Amniotic stem cell (primary cell): ENCODE data around the gene ZFAND3.
"Not testable (repeated sequence)": the region's sequence is repeated elsewhere in the genome, so short reads cannot be mapped to it uniquely, and the experiment has no call there.

ENCODE experiments used
- DNase-seq: peaks from one replicate; lab custom pipeline; 2025; lab: John Stamatoyannopoulos, UW

Gene ZFAND3

DNA sequence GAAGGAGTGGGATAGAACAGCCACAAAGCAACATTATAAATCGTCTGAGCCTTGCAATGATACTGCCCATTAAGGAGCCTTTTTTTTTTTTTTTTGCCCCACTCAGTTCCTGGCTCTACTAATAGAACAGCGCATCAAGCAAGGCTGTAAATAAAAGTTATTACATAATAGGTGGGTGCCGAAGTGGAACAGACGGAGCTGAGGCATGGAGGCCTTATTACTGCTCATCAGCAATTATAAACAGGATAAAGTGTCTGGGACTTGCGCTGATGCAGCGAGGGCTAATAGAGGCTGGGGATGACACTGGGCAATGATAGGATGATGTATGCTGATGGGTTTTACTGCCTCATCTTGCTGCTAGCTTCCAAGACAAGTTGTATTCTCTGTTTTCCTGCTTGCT is 272.1 kb downstream of the ZFAND3 start:
- DNase-seq = no peak

DNA sequence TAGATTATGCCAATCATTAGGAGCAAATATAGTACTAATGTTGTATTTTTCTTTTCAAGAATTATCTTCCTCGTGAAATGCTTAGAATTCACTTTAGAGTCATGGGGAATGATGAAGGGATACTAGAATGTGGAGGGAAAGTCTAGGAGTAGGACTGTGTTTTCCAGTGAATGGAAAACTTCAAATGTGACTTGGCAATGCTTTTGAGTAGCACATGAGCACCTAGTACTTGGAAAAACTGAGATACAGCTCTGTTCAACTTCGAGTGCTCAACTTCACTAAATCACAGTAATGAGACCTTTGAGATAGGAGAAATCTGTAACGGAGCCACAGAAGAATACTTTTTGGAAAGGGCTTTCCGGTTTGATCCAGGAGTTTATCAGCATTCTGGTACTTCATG is 272.9 kb downstream of the ZFAND3 start:
- no peak for DNase-seq

DNA sequence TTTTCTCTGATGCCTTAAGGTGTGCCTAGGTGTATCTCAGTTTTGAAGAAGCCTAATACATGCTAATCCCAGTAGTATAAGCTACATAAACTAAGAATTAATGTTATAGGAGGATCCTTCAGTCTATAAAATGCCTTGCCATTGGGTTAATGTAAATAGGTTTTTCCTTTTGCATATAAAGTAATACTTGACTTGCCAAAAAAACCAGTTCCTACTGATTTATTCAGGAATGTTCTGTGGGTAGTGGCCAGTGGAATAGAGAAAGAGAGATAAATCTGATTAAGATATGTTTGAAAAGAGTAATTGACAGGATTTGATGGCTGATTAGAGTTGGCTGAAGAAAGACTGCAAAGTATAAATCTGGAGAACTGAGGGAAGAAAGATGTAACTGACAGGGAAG is 273.4 kb downstream of the ZFAND3 start:
- no peak for DNase-seq

DNA sequence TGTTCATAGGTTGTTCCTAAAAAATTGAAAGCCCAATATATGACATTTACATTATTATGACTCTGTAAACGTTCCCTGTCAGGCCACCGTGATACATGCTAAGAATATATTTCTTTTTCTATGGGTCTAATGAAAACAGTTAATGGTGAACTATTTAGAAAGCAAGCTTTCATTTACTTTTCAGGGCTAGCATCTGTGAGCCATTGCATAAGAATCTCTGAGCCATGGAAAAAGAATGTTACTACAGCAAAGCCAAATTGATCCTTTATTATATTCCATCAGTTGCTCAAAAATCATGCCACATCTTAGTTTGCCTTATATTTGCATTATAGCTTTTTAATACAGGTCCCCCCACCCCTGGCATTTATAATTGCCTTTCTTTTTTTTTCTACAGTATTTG is 275.5 kb downstream of the ZFAND3 start:
- no peak for DNase-seq

DNA sequence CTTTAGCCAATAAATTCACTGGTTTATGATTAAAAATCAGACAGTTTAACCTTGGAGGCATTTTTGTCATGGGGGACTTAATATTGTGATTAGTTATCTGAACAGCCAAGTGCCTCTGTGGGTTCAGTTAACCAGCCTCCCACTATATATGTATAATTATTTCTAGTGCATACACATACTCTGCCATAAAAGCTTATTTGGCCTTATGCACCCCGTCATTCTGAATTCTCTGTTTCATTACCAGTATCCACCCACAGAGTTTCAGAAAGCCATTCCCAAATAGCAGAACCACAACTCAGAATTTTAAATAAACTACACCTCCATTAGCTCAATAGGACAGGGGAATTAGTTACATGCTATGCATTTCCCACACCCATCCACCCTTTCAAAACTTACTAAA is 279.7 kb downstream of the ZFAND3 start:
- no peak for DNase-seq

DNA sequence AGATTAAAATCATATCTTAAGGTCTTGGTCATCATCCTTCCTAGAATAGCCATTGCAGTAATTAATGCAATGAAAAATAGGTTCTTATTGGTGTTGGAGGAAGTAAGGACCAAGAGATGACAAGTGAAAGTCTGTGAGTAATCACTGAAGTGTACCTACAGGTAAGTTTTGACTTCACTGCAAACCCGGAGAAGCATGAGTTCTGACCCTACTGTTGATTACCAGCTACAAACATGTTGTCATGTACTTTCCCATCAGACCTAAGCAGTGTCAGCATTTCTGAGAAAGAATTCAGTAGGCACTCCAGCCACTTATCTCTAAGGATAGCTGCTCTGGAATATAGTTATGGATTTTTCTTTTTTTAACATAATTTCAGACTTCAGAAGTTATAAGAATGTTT is 280.9 kb downstream of the ZFAND3 start:
- no peak for DNase-seq

DNA sequence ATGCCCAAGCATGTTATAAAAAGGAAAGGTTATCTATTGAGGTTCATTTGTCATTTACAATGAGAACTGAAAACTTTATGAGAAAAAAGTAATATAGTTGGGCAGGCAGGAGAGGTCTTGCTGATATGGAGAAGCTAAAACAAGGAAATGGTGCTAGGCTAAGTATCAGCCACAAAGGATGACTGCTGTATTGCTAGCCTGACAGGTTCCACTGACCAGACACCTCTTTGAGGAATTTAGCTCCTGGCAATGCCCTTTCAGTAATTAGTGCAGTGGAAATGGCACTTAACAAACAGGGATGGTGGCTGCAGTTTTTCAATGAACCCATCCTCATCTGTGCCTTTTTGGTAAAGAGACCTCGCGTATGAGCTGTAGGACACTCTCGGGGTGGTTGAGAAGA is 284.4 kb downstream of the ZFAND3 start:
- no peak for DNase-seq

DNA sequence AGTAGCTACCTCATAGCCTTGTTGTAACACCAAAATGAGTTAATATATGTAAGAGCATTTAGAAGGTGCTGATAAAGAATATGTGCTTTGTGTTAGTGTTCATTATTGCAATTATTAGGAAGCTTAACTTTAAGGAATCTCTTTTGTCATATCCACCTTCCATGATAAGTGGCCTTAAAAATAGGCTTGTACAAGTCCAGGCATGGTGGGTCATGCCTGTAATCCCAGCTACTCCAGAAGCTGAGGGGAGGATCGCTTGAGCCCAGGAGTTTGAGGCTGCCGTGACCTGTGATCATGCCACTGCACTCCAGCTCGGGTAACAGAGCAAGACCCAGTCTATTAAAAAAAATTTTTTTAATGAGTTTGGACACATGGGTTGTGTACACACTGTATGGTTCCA is 285.5 kb downstream of the ZFAND3 start:
- DNase-seq = no peak

DNA sequence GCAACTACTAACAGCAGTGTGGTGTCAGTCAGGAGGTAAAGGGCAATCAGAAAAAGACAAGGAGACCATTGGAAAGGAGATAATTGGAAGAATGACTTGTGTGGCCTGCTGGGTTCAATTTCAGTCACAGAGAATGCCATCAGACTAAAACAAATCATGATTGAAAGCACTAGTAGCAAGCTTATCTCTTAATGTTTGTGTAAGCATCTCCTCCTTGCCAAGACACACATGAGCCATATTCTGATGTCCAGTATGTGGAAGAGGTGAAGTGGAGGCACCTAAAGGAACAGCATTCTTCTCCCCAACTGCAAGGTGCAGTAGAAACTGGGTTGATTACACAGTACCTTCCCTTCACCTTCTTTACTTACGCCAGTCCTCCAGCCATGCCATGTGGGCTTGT is 287.5 kb downstream of the ZFAND3 start:
- DNase-seq = no peak

DNA sequence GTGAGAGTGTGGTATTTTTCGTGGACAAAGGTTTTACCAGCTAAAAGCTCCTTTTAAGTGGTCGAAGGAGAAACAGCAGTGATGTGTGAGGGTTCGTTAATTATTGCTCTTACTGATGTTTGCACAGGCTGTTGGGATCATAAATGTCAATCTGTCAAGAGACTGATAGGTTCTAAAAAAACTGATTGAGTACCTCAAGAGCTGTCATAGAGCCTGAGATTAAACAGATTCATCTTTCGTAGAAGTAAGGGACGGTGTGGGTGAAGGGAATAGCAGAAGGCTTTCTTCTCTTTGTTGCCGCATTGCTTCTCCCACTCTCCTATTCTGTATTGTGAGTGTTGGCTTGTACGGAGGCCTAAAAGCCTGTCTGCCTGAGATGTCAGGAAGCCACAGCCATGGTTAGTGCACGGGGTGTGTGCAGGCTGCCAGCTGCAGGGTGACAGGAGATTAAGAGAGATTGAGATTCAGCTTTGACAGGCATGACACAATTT is 291.0 kb downstream of the ZFAND3 start:
- no peak for DNase-seq

DNA sequence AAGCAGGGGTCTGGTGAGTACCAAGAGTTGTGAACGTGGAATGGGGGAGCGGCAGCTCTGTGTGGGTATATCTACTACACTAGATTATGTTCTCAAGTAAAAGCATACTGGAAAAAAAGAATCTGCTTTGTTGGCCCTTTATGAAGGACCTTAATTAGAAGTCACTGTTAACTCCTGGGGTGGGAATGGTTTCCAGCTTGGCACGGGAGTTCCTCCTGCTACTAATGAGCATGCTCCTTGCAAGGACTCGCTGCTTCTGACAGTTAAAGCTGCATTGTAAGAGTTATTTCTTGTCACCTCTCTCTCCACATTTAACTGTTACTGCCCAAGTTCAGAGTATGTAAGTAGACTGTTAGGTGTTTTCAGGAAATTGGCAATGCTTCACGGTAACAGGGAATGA is 292.7 kb downstream of the ZFAND3 start:
- DNase-seq = no peak

DNA sequence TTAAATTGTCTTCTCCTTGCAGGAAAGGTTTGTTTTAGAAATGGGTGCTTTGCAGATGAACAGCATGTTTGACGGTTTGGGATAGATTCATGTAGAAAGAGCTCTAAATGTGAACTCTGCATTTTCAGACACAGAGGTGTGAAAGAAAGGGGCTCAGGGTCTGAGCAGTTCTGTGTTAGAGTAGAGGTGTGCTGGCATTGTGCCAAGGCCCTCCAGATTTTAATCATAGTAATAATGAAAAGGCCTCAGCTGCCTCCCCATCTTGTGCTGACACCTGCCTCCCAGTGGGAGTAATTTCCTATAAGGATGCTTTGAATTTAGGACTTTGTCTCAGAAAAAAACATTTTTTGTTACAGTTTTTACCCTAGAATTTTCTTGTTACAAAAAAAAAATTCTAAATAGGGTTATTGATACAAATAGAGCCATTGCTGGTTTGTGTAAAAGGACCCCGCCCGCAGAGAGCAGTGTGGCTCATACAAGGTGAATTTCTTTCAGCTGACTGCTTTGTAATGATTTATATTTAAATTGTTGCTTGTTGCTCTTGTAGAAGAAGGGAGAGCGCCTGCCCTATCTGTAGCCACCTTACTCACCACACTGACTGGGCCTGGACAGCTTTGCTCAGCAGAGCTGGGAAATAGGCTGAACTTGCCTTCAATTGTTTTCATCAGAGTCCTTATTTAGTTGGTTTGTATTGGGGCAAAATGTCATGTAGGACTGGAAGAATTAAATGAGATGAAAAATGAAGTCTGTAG is 294.5 kb downstream of the ZFAND3 start:
- DNase-seq = no peak

DNA sequence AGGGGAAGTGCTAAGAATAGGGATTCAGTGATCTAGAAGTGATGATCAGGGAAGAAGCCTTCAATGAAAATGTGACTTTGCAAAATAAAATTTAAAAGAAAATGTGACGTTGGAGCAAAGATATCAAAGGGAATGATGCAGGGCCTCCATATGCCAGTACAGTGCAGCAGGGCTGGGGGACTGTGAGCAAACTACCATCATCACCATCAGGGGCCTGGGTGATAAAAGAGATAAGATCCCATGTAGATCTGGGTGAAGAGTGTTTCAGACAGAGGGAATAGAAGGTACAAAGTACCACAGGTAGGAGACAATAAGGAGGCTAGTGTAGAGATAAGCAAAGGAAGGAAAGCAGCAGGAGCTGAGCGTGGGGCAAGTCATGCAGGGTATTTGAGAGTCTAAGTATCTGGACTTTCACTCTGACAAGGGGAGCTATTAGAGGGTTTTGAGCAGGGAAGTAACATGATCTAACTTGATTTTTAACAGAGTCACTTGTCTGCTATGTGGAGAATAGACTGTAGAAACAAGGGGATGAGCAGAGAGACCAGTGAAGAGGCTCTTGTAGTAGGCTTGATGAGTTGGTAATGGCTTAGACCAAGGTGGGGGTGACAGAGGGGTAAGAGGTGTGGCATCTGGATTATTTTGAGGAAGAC is 295.6 kb downstream of the ZFAND3 start:
- DNase-seq = no peak

DNA sequence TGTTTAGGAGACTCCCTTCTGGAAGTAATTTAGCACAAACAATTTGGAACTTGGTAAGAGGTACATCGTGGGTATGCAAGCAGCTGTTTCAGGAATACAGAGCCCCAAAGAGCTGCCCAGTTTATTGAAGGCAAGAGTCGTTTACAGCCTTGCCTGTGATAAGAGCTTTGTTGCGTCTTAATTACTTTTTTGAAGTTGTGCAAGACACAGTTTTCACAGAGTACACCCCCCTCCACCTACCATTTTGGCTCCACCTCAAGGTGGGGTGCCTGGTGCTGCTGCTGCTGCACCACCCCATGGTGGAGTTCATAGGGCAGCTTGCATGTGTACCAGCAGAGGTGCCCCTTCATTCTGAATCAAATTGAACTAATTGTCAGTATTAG is 296.1 kb downstream of the ZFAND3 start:
- DNase-seq = no peak

DNA sequence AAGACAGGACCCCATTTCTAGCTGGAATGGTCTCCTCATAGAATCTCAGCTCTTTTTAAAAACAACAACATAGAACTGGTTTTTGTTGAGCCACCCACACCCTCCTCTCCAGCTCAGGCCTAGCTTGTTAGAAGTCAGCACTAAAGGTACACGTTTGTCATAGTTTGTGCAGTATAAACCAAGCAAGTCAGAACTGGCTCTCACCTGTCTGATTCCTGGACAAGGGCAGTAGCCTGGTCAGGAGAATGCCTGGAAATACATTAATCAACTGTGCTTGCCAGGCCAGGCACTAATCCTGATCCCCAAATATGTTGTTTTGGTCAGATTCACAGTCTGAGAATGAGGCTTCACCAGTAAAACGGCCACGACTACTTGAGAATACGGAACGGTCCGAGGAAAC is 296.7 kb downstream of the ZFAND3 start:
- no peak for DNase-seq

DNA sequence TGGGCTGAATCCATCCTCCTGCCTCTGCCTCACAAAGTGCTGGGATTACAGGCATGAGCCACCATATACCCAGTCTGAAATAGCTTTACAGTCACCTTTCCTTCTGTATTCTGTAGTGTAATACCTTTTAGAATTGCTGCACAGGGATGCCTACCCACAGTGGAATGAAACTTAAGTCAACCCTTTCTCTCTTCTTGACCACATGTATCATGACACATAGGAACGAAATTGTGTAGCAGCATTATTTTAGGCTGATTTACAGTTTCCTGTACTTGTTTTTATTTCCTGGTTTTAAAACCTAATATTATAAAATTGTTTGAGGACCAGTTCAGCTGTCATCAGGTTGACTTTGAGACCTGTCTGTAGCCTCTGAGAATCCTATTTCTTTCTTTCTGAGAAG is 297.8 kb downstream of the ZFAND3 start:
- no peak for DNase-seq

DNA sequence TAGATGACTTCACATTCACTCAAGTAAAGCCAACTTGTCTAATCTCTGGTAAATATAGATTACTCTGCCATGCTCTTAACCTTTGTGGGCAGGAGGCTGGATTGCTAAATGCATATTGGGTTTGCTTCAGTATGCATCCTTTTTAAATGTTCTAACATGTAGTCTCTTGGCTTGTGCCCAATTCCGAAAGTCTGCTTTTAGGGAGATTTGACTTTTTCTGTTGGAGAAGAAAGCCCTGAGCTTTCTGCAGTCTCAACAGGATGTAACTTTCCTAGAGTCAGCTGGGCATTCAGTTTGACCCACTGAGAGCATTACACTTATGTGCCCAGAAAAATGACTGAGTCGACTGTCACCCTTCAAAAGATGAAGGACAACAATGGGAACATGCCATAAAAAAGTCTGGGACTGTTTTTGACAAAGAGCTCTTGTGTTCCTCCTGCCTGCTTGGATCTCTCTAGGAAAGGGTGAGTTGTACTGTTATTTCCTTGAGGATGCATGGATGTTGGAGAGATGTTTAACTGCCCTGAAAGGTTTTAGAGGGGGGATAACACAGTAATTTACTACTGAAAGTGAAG is 299.4 kb downstream of the ZFAND3 start:
- DNase-seq = no peak

DNA sequence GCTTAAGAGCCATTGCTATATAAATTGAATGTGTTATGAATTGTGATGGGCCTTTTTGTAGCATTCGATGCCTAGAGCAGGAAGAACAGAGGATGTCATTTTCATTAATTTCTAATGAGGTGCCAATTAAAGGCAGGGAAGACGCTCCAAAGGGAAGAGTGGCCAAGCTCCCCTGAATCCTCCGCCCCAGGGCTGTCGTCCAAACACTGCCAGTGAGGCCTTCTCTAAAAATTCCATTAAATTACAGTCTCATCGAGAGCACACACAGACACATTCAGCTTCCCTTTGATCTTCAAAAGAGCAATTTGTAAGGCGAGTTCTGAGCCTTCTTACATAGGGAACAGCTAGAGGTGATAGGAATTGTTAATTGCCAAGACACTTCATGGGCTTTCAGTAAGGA is 300.0 kb downstream of the ZFAND3 start:
- DNase-seq = no peak

DNA sequence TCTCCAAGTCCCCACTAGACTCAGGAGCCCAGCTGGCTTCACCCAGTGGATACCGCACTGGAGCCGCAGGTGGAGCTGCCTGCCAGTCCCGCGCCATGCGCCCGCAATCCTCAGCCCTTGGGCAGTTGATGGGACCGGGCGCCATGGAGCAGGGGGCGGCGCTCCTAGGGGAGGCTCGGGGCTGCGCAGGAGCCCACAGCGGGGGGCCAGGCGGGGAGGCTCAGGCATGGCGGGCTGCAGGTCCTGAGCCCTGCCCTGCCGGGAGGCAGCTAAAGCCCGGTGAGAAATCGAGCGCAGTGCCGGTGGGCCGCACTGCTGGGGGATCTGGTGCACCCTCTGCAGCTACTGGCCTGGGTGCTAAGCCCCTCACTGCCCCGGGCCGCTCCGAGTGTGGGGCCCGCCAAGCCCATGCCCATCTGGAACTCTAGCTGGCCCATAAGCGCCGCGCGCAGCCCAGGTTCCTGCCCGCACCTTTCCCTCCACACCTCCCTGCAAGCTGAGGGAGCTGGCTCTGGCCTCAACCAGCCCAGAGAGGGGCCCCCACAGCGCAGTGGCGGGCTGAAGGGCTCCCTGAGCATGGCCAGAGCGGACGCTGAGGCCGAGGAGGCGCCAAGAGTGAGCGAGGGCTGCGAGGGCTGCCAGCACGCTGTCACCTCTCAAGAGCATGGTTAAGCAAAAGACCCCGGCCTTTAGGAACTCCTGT is 304.8 kb downstream of the ZFAND3 start:
- not testable (repeated sequence) for DNase-seq

DNA sequence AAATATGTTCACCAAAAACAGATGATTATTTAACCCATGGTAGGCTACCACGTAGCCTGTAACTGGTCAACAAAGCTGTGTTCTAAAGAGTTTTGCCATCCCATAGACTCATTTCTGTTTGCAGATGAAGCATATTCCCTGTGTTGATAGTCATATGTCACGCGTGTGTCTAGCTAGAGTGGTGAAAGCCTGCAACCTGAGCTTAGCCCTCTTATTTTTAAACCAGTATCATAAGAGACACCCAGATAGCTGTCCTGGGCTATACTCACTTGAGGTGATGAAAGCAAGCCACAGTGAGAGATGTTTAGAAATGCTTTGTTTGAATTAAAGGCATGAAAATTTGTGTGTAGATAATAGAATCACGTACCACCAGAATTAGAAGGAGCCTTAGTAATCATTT is 307.8 kb downstream of the ZFAND3 start:
- no peak for DNase-seq

DNA sequence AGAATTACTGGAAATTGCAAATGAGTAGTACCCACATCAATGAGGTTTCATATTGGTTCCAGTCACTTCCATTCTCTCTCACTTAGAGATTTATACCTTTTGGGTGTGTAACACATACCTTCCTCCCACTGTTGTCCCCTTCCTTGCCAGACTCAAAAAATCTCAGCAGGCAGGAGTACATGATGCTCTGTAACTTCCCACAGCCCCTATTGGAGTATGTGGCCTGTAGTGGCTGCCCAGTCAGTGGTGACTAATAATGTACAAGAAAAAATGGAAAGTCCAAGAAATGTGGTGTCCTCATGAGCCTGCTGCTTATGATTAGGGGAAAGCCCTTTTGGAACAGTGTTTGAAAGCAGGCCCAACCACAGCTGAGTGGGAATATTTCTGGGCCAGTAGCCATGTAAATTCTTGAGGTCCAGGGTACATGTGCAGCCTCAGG is 312.0 kb downstream of the ZFAND3 start:
- DNase-seq = peak; percentile 82

DNA sequence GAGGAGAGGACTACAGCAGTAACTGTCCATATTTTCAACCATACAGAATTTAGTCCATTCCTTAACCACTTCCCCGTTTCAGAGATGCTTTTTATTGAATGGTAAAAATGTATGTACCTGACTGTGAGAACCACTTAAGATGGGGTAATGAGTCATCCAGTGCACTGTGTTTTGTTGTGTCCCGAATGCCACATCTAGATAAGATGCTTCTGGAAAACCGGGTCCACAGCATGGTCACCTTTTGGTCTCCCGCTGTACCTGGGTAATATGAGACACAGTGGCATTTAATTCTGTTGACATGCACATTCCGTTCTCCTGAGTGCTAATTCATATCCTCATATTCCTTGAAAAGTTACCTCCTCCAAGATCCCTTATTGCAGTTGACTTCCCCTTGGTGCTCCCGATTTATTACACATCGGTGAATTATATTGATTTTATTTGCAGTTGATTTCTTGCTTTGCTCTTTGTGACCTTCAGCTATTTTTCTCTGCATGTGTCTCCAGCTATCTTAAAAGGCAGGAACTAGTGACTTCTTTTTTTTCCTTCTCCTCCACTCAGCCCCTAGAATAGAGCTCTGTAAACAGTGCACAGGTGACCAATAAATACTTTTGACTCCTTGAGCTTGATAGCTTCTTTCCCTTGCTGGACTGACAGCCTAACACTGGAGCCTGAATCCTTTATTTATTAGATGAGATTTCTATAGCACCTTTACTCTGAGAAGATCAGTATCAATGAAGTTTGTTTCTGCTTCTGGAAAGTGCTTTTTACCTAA is 314.6 kb downstream of the ZFAND3 start:
- no peak for DNase-seq
